Right renal pelvis (tissue), 4 donors: ENCODE results near the gene SLC24A3. TPM values are rescaled to one million over a fixed set of nuclear protein-coding genes. Genes with fewer than 3 reads are reported as not detected.

Experiments
- DNase-seq, 4 donors: peaks; one replicate each; pipeline ENCODE4 v3.0.0-alpha.2; 2013; ENCODE audit warnings: low read depth in 4 of 4, low spot score in 3 of 4, missing footprints in 1 of 4
- polyA plus RNA-seq, 4 donors: library from polyadenylated mRNA; unstranded; fragments of 120-200 nt; gene quantifications; one replicate each; pipeline ENCODE4 v1.2.1, GENCODE V29; 2013; ENCODE audit not compliant: insufficient read length in 4 of 4

SLC24A3 gene
- polyA plus RNA-seq, 4 donors = 4.5 to 5.9 (median 4.6) TPM

DNA sequence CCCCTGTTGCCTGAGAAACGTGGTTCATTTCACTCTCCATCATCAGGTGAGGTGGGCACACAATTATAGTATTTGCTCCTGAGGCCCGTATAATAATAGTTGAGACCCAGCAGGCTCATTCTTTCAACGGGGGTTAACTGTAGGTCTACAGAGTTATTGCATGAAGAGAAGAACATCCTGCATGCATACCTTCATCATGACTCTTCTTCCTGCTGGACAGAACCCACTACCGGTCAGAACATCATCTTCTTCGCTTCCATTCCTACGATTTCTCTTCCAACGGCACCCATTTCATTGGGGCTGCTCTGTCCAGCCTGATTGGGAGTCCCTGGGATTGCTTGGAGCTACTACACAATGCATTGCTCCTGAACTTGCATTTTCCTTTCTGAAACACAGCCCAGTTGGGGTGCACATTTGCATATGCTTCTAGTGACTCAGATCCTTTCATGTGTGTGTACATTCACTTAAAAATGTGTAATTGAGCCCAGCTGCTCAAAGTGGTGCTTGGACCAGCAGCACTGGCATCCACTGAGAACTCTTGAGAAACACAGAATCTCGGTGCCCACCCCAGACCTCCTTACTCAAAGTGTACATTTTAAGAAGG lies 57.4 kb downstream of the SLC24A3 start:
- no peak for DNase-seq

GRCh38 chr20:19271879-19272651 lies 59.6 kb downstream of the SLC24A3 start:
- DNase-seq = no peak

DNA sequence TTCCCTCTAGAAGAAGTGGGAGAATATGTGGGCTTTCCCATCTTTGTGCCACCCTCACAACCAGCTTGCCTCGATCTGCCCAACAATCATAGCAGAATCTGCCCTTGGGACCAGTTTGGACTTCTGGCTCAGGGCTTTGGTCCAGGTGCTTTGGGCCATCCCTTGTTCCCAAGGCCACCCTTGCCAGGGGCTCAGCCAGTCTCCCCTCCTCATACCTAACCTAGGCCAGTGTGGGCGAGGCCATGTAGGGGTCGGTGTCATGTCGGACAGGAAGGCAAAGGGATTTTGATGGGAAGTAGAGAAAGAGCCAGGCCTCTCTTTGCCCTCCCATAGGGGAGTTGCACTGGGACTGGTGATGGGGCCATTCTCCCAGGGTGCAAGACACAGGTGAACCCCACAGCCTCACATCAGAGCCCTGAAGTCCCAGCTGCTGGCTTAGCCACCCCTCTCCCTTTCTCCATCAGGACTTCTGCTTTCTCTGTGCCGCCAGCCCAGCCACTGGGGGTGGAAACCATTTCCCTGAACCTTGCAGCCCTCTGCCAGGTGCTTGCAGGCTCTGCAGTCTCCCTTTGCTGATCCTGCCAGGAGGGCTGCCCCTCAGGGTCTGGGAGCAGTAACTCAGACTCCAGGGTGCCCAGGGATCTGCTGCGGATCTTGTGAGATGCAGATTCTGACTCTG lies 60.7 kb downstream of the SLC24A3 start:
- no peak for DNase-seq

DNA sequence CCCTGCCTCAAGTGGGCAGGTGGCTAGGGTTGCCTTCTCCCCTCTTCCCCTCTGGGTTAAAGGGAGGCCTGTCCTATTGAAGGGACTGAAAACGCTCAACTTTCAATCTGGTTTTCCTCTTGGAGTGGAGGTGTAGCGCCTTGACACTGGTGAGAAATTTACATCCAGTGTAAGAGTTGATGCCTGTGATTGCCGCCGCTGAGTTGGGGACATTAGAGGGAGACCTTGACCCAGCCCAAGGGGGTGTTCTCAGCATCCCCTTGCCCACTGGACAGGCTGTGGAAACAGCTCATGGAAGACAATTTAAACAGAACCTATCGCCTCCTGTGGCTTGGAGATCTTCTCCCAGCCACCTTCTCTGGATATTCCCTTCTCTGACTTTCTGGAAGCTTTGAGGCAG lies 61.6 kb downstream of the SLC24A3 start:
- no peak for DNase-seq

- peak; percentile 59 to 72 (median 66) for DNase-seq
Measured at GRCh38 chr20:19274412-19275015, 62.1 kb downstream of the SLC24A3 start.

GRCh38 chr20:19275038-19275629 lies 62.7 kb downstream of the SLC24A3 start:
- no peak for DNase-seq

GRCh38 chr20:19275630-19276071 lies 63.2 kb downstream of the SLC24A3 start:
- peak; percentile 70 to 77 (median 74) for DNase-seq

DNA sequence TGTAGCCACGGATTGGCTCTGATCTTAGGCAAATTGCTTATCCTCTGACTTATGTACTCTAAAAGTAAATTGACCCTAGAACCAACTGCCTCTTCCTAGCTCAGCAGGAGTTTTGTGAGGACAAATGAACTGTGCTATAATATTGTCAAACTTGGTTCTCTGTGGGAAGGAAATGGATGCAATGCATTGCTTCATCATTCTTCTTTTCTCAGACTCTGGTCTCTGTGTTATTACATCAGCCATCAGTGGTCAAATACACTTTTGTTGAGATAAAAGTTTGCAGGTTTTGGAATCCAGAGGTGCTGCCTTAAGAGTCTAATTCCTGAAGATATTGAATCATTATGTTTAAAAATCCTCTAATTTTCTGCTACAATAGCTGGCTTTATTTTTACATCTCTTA lies 64.9 kb downstream of the SLC24A3 start:
- DNase-seq = no peak

DNA sequence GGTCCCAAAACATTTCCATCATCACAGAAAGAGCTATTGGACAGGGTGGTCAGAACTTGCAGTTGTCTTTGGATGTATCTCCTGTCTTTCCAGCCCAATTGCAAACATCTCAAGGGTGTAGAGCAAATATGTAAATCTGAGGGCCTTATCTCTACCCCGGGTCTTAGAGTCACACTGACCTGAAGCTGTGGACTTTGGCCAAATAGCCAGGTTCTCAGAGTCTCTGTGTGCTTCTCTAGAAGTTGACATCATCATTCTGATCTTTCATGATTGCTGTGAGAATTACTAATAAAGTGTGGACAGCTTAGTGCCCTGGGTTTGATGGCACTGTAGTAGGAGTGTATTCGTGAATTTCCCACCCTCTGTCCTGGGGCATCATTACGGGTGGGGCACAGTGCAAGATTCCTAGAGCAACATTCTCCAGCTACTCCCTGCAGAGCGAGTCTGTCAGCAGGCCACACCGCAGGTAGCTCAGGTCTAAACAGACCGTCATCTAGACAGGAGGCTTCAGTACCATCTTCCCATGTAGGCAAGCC lies 71.1 kb downstream of the SLC24A3 start:
- no peak for DNase-seq

GRCh38 chr20:19284400-19285178 lies 72.1 kb downstream of the SLC24A3 start:
- DNase-seq = no peak

- DNase-seq = no peak
Measured at GRCh38 chr20:19285436-19285835, 73.0 kb downstream of the SLC24A3 start.

DNA sequence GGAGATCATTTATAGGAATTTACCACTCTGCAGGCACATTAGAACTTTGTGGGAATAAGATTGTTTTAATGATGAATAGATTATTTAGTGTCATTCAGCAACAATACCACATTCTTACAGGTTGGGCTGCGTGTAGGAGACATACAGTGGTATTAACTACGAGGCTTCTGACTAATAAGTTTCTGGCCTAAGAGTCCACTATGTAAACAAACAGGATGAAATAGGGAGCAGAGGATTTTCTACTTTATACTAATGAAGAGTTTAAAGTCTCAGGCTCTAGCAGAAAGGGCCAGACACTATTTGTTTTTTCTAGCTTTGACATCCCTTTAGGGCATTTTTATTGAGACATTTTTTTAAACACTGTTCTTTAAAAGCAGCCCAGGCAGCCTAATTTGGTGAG lies 75.6 kb downstream of the SLC24A3 start:
- no peak for DNase-seq

- no peak for DNase-seq
Measured at GRCh38 chr20:19288636-19289035, 76.2 kb downstream of the SLC24A3 start.

DNA sequence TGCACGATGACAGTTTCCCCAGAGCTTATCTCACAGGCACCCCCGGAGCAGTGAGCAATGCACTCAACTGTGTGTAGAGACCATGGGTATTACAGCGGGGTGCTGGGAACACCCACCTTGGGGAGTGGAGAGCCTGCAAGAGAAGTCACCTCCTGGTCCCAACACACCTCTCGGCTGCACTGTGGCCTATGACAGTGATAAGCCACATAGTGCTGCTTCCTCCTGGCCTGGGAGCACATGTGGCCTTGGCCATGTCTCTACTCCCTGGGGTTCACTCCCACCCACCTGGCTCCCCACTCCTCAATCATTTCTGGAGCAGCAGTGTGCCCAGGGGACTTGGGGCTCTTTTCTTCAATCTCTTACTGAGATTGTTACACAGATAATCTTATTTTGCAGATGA lies 77.0 kb downstream of the SLC24A3 start:
- DNase-seq = no peak

DNA sequence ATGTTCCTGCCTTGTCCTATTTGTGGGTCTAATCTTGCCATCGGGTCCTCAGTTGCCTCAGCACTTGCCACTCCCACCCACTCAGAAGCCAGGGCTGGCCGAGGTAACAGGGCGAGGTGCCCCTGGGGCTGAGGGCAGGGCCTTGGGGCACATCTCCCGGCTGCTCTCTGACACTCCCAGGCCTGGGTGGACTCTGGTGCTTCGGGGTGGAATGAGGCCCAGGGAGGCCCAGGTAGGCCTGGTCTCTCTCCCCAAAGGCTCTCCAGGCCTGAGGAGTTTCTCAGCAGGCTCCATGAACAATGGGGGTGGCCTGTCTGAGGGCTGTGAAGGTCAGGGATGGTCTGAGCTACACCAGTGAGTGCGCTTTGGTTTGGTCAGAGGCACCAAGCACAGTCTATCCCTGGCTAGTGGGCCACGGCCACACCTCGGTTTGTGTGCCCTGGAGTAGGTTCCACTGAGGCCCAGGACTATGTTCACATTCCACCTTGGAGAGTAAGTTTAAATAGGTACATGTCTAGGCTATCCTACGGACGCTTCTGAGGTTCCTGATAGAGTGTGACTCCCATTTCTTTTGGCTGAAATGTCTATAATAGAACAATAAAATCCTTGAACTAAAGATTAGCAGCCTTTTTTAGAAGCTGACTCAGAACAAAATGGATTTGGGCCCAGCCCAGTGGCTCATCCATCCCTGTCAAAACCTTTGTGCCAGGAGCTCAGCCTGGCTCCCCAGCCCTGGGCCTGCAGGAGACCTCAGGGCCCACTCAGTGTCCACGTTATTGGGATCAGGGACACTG lies 78.8 kb downstream of the SLC24A3 start:
- no peak for DNase-seq

- DNase-seq = no peak
Measured at GRCh38 chr20:19291818-19292132, 79.3 kb downstream of the SLC24A3 start.

GRCh38 chr20:19292254-19292653 lies 79.8 kb downstream of the SLC24A3 start:
- no peak for DNase-seq

DNA sequence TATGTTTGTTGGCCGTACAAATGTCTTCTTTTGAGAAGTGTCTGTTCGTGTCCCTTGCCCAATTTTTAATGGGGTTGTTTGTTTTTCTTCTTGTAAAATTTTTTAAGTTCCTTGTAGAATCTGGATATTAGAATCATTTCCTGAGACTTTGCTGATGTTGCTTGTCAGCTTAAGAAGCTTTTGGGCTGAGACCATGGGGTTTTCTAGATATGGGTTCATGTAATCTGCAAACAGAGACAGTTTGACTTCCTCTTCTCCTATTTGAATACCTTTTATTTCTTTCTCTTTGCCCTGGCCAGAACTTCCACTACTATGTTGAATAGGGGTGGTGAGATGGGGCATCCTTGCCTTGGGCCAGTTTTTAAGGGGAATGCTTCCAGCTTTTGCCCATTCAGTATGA lies 82.6 kb downstream of the SLC24A3 start:
- no peak for DNase-seq

- DNase-seq = no peak
Measured at GRCh38 chr20:19298652-19299051, 86.2 kb downstream of the SLC24A3 start.
